Natural killer cell (primary cell): ENCODE data around the gene RIPOR2. TPM values are rescaled to one million over a fixed set of nuclear protein-coding genes. Genes with fewer than 3 reads are reported as not detected.
A peak's percentile ranks its signal among the peaks of the same experiment; 100 is the strongest.

Source experiments
- ATAC-seq, 3 donors: fragments of 150-1000 bp in 2 of 3; fragments of 200-7000 bp in 1 of 3; cut with Tn5 transposase; 1 replicate in 1 of 3; 2 replicates in 2 of 3; pipeline ENCODE4 v1.10.0; 2021; ENCODE audit warnings: mild to moderate bottlenecking in 2 of 3, moderate library complexity in 2 of 3
- DNase-seq, 2 donors: peaks; one replicate each; pipeline versions ENCODE4 v3.0.0 to v3.0.0-alpha.2; 2013 to 2021; ENCODE audit warnings: mixed read lengths in 1 of 2
- H3K27ac ChIP-seq: one replicate; pipeline ENCODE4 v1.5.1; 2013; ENCODE audit warnings: mild to moderate bottlenecking, low read length
- H3K27me3 ChIP-seq: one replicate; pipeline ENCODE4 v1.6.1; 2013; ENCODE audit warnings: low read length; ENCODE audit not compliant: control insufficient read depth, insufficient read depth
- H3K36me3 ChIP-seq: one replicate; pipeline ENCODE4 v1.6.1; 2013; ENCODE audit warnings: low read length; ENCODE audit not compliant: control insufficient read depth, insufficient read depth
- H3K4me1 ChIP-seq: one replicate; pipeline ENCODE4 v1.6.1; 2013; ENCODE audit warnings: low read length; ENCODE audit not compliant: control insufficient read depth, insufficient read depth
- H3K4me3 ChIP-seq: one replicate; pipeline ENCODE4 v1.5.1; 2013; ENCODE audit warnings: low read length
- H3K9me3 ChIP-seq: one replicate; pipeline ENCODE4 v1.6.1; 2013; ENCODE audit warnings: low read length; ENCODE audit not compliant: control insufficient read depth, insufficient read depth
- H3K27ac Mint-ChIP-seq, 2 donors: one replicate each; pipeline ENCODE4 v1.8.0; 2022; ENCODE audit warnings: mild to moderate bottlenecking in 2 of 2, mixed read lengths in 2 of 2, moderate library complexity in 1 of 2
- H3K27me3 Mint-ChIP-seq, 2 donors: one replicate each; pipeline ENCODE4 v1.8.0; 2022; ENCODE audit warnings: low read depth in 2 of 2, mixed read lengths in 2 of 2
- H3K36me3 Mint-ChIP-seq: one replicate; pipeline ENCODE4 v1.8.0; 2022; ENCODE audit warnings: mixed read lengths
- H3K4me1 Mint-ChIP-seq, 2 donors: one replicate each; pipeline ENCODE4 v1.8.0; 2022; ENCODE audit warnings: mixed read lengths in 2 of 2
- H3K4me3 Mint-ChIP-seq: one replicate; pipeline ENCODE4 v1.8.0; 2022; ENCODE audit warnings: mild to moderate bottlenecking, moderate library complexity, mixed read lengths
- H3K9me3 Mint-ChIP-seq, 2 donors: one replicate each; pipeline ENCODE4 v1.8.0; 2022; ENCODE audit warnings: mixed read lengths in 2 of 2
- WGBS: methylation state at CpG from one replicate; pipeline ENCODE4 v1.1.7; 2013; ENCODE audit warnings: missing lambda C conversion rate; ENCODE audit not compliant: insufficient coverage; 5-methylcytosine and 5-hydroxymethylcytosine counted together
- intact Hi-C: fragments of 100-400 bp; cut with micrococcal nuclease; formaldehyde crosslinking; loops from one replicate; pipeline ENCODE4 v1.14.2; 2022
- total RNA-seq, 4 donors: library from RNA; stranded (reverse); fragments of 120-200 nt in 1 of 4; gene quantifications; one replicate each; pipeline versions ENCODE4 v1.2.3 to v1.2.4, GENCODE V29; 2013 to 2022
- TF ChIP-seq, protein P1 (sequence below): fragments of 200-600 bp; IDR thresholded peaks from one replicate; pipeline ENCODE4 v1.8.0; 2022; ENCODE audit warnings: antibody characterized with exemption

RIPOR2 gene
- total RNA-seq, result 100 to 1,000 TPM; 234 to 312 (median 299) TPM
- total RNA-seq (2013), result 578 TPM

GRCh38 chr6:24935366-24936152, at the start of gene RIPOR2:
Gene RIPOR2, minus strand, starts transcription at chr6:24935960. Its CDS starts 62 bp downstream, at chr6:24935898.
- 4% methylated on average over 9 of the region's 10 CpGs for WGBS
- Mint-ChIP-seq H3K27me3 (no peaks in the 10 kb centered on the region), H3K4me3 (peak within 1 kb of the TSS; percentile 99), H3K27ac (peak within 1 kb of the TSS; percentile 71 to 89), H3K36me3 (peaks cover 16% of the 10 kb centered on the region), H3K4me1 (peaks cover 92% of the 10 kb centered on the region in 2 donors), H3K9me3 (no peaks in the 10 kb centered on the region)
- peaks cover 17% of the 10 kb centered on the region for H3K36me3 ChIP-seq
- ATAC-seq (peak; percentile 60 to 85 (median 79)), DNase-seq (peak; percentile 75 to 89)
- H3K4me3 ChIP-seq, result peak within 1 kb of the TSS; percentile 85
- H3K27ac ChIP-seq, result peak within 1 kb of the TSS; percentile 84
- TF ChIP-seq, protein P1, sequence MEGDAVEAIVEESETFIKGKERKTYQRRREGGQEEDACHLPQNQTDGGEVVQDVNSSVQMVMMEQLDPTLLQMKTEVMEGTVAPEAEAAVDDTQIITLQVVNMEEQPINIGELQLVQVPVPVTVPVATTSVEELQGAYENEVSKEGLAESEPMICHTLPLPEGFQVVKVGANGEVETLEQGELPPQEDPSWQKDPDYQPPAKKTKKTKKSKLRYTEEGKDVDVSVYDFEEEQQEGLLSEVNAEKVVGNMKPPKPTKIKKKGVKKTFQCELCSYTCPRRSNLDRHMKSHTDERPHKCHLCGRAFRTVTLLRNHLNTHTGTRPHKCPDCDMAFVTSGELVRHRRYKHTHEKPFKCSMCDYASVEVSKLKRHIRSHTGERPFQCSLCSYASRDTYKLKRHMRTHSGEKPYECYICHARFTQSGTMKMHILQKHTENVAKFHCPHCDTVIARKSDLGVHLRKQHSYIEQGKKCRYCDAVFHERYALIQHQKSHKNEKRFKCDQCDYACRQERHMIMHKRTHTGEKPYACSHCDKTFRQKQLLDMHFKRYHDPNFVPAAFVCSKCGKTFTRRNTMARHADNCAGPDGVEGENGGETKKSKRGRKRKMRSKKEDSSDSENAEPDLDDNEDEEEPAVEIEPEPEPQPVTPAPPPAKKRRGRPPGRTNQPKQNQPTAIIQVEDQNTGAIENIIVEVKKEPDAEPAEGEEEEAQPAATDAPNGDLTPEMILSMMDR, result peak; percentile 24
- no peaks in the 10 kb centered on the region for H3K27me3 ChIP-seq
- no peaks in the 10 kb centered on the region for H3K9me3 ChIP-seq
- intact Hi-C loops, result loop anchor here (1.0 to 10.0 kb wide), 9 partner anchors 7 to 202 kb away; no protein-coding TSS in a partner anchor
- H3K4me1 ChIP-seq, result peaks cover 29% of the 10 kb centered on the region

DNA sequence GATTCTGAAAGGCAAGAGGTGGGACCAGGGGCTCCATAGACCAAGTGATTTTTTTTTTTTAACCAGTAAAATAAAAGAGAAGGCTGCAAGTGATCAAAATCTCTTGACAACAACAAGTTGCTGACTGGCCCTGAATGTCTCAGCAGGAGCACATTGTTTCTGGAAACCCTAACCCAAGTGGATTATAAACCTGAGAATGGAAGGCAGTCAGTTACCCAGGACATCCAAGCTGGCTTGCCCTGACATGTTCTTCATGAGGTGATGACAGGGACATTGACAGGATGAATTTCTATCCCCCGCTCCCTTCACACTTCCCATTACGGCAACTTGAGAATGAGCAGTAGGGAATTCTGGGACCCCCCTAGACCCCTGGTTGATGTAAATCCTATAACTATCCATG, 49.6 kb upstream of the RIPOR2 start:
- Histone ChIP-seq H3K27ac (no peak overlapping the region), H3K9me3 (no peaks in the 10 kb centered on the region), H3K4me1 (peaks cover 4% of the 10 kb centered on the region), H3K4me3 (no peak overlapping the region), H3K36me3 (peaks cover 8% of the 10 kb centered on the region), H3K27me3 (no peaks in the 10 kb centered on the region)
- Mint-ChIP-seq H3K36me3 (peaks cover 15% of the 10 kb centered on the region), H3K9me3 (no peaks in the 10 kb centered on the region), H3K4me3 (no peak overlapping the region), H3K27me3 (no peaks in the 10 kb centered on the region), H3K27ac (no peak overlapping the region), H3K4me1 (peaks cover 40 to 42% of the 10 kb centered on the region in 2 donors)
- intact Hi-C loops, result no loop called here
- no peak for ATAC-seq
- 100% methylated on average over 1 of the region's 2 CpGs for WGBS
- TF ChIP-seq, protein P1, result no peak
- DNase-seq, result no peak

- peaks cover 5% of the 10 kb centered on the region for H3K4me1 ChIP-seq
- Mint-ChIP-seq H3K4me3 (no peak overlapping the region), H3K27me3 (no peaks in the 10 kb centered on the region), H3K9me3 (no peaks in the 10 kb centered on the region), H3K36me3 (peaks cover 12% of the 10 kb centered on the region), H3K4me1 (peaks cover 45 to 51% of the 10 kb centered on the region in 2 donors), H3K27ac (no peak overlapping the region)
- no peak for ATAC-seq
- no peaks in the 10 kb centered on the region for H3K27me3 ChIP-seq
- DNase-seq, result no peak
- H3K9me3 ChIP-seq, result no peaks in the 10 kb centered on the region
- intact Hi-C loops, result no loop called here
- TF ChIP-seq, protein P1, result no peak
- no peak overlapping the region for H3K27ac ChIP-seq
- H3K36me3 ChIP-seq, result peaks cover 9% of the 10 kb centered on the region
- no peak overlapping the region for H3K4me3 ChIP-seq
Measured at GRCh38 chr6:24982231-24982630, 46.5 kb upstream of the RIPOR2 start.
